22Rv1 (cell line): ENCODE measurements around the gene DNM3.

Experiments used
- H3K27ac ChIP-seq: fragments of 450-650 bp; 2 replicates; pipeline ENCODE4 v1.5.1; 2017
- CTCF ChIP-seq: fragments of 450-650 bp; IDR thresholded peaks from 2 replicates; pipeline ENCODE4 v1.5.1; 2017; ENCODE audit warnings: mild to moderate bottlenecking
- ZFX ChIP-seq: fragments of 450-650 bp; IDR thresholded peaks from 2 replicates; pipeline ENCODE4 v1.6.1; 2017; ENCODE audit warnings: antibody characterized with exemption, borderline replicate concordance

The DNM3 gene

DNA sequence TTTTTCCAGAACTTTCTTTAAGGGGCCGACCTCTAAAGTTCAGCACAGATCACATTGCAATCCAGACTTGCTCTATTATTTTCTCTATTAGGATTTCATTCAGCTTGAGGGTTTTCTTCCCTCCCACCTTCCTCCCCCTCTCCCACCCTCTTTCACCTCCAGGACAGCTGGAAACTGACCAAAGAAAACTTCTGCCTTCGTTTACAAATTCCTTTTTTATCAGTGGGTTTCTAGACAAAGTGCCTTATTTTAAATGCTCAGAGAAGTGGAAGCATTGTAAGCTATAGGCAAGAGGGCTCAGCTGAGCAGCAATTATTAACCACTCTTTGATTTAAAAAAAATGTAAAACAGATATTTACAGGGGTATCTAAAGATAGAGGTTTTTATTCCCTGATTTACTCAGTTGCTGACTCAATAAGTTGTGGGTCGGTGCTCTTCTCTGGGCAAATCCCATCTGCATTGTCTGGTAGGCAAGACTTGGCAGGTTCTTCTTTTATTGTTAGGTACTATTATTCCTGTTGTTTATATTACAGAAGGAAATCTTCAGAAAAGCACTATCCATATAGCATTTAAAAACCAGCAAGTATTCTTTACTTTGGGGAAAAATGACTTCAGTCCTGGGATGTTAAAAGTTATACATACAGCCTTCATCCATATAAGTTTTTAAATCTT lies 302.2 kb downstream of the DNM3 start:
- TF ChIP-seq CTCF (no peak), ZFX (no peak)
- H3K27ac ChIP-seq: no peak overlapping the region

DNA sequence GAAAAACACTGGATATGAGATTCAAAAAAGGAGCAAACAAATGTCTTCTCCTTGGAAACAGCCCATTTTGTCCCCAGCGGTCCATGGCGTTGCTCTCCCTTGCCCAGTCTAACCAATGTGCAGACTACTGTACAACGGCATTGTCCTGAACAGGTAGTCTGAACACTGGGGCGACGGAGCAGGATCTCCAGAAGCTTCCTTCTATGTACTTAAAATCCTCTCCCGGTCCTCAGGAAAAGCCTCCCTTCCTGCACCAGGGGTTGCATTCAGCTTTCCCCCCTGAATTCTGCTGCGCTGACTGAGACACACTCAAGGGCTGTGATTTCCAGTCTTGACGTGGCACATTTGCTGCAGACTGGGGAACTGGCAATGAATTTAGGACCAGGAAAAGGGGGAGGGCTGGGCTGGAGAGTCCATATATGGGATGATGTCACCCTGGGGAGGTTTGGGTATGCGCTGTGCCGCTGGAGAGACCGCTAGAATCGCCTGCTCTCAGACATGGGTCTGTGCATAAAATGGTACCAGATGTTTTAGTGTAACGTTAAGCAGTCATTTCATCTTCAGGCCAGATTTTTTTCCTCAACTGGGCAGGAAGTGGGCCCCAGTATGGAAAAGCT lies 303.3 kb downstream of the DNM3 start:
- TF ChIP-seq ZFX (no peak), CTCF (no peak)
- H3K27ac ChIP-seq: no peak overlapping the region

DNA sequence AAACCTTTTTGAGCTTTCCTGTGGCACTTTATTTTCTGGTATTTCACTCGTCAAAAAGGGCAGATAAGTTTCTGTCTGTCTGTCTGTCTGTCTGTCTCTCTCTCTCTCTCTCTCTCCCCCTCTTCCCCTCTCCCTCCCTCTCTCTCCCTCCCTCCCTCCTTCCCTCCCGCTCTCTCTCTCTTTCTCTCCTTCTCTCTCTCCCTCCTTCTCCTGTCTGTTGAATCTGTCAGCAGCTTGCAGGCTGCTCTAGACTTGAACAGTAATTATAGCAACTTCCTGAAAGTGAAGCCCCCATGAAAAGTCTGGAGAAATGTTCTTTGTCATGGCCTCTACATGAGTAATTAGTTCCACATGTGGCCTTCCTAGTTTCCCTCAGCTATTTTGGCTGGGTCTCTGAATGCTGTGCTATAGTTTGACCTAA lies 303.9 kb downstream of the DNM3 start:
- TF ChIP-seq ZFX (no peak), CTCF (no peak)
- no peak overlapping the region for H3K27ac ChIP-seq

DNA sequence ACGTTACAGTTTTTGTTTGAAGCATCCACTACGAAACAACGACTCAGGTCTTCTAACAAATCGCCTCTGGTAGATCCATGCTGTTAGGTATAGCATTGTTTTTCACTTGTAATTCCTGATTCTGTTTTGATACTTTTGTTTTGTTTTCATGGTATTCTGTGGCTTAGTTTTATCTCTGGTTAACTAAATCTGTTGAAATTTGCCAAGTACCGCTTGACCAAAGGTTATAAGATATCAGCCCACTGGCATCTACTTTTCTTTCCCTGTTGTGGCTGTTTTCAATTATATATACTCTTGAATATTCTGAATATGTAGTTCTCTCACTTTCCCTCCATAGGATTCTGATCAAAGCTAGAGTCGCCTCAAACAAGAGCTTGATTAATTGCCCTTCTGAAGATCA lies 304.4 kb downstream of the DNM3 start:
- no peak for TF ChIP-seq CTCF
- no peak for TF ChIP-seq ZFX
- H3K27ac ChIP-seq: no peak overlapping the region

- no peak overlapping the region for H3K27ac ChIP-seq
- no peak for TF ChIP-seq ZFX
- TF ChIP-seq CTCF: no peak
These were observed 305.0 kb downstream of the DNM3 start for GRCh38 chr1:172146141-172146850.

GRCh38 chr1:172147541-172147940 lies 306.2 kb downstream of the DNM3 start:
- no peak overlapping the region for H3K27ac ChIP-seq
- TF ChIP-seq CTCF: no peak
- TF ChIP-seq ZFX: no peak

- no peak overlapping the region for H3K27ac ChIP-seq
- TF ChIP-seq CTCF (no peak), ZFX (no peak)
These were observed 306.9 kb downstream of the DNM3 start for GRCh38 chr1:172148213-172148612.
